Coronary artery (tissue), 2 donors: ENCODE results near the gene RHCG.

Source experiments
- DNase-seq: peaks from one replicate; pipeline ENCODE4 v3.0.0-alpha.2; 2017; ENCODE audit warnings: low spot score
- H3K27ac ChIP-seq, 2 donors: fragments of 200-600 bp; sonication (generic); one replicate each; pipeline ENCODE4 v1.5.1; 2016 to 2019
- H3K4me3 ChIP-seq: fragments of 200-600 bp; sonication (generic); 2 replicates; pipeline ENCODE4 v1.5.1; 2016; ENCODE audit warnings: mild to moderate bottlenecking, moderate library complexity
- TF ChIP-seq, protein P1 (sequence below): fragments of 200-600 bp; sonication (generic); IDR thresholded peaks from one replicate; pipeline ENCODE4 v1.5.1; 2019; ENCODE audit warnings: antibody characterized with exemption

RHCG gene

GRCh38 chr15:89496155-89497098, at the start of gene RHCG:
Gene RHCG, minus strand, starts transcription at chr15:89496583. Its CDS starts 39 bp downstream, at chr15:89496544.
- Histone ChIP-seq H3K4me3 (peak within 1 kb of the TSS; percentile 60), H3K27ac (no peak within 1 kb of the TSS)
- DNase-seq: peak; percentile 58
- TF ChIP-seq, protein P1, sequence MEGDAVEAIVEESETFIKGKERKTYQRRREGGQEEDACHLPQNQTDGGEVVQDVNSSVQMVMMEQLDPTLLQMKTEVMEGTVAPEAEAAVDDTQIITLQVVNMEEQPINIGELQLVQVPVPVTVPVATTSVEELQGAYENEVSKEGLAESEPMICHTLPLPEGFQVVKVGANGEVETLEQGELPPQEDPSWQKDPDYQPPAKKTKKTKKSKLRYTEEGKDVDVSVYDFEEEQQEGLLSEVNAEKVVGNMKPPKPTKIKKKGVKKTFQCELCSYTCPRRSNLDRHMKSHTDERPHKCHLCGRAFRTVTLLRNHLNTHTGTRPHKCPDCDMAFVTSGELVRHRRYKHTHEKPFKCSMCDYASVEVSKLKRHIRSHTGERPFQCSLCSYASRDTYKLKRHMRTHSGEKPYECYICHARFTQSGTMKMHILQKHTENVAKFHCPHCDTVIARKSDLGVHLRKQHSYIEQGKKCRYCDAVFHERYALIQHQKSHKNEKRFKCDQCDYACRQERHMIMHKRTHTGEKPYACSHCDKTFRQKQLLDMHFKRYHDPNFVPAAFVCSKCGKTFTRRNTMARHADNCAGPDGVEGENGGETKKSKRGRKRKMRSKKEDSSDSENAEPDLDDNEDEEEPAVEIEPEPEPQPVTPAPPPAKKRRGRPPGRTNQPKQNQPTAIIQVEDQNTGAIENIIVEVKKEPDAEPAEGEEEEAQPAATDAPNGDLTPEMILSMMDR: no peak

DNA sequence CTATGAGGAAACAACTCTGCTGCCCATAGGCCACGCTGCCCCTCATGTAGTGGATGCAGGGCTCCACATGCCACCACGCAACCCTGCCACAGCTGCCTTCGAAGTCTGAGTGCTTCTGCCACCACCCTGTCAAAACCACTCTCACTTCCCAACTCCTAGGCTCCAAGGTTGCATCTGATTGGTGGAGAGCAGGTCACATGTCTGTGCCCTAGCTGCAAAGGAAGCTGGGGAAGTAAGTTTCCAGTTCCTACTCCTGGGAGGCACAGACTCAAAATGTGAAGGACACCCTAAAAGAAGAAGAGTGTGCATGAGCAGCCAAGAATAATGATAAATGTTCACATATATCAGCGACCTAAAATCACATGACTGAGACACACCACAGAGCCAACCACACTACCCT, 47.0 kb upstream of the RHCG start:
- no peak for DNase-seq
- Histone ChIP-seq H3K27ac (no peak overlapping the region), H3K4me3 (no peak overlapping the region)
- TF ChIP-seq, protein P1: no peak

DNA sequence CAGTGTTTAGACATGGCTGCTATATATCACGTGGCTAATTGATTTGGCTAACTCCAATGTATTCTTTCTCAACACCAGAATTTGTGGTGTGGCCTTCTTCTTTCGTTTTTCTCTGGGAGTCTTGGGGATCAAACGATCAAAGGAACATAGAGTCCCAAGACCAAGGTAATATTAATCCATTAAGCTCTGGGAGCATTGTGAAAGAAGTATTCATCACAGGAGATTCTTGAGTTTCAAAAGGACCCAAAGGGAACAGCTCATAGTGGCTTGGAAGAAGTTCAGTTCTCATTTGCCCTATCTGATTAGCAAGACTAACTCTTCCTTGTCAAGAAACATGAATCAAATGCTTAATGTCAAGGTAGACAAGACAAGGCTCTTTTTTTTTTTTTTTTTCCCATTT, 46.0 kb upstream of the RHCG start:
- H3K27ac ChIP-seq: no peak overlapping the region
- H3K4me3 ChIP-seq: no peak overlapping the region
- DNase-seq: no peak
- TF ChIP-seq, protein P1: no peak

DNA sequence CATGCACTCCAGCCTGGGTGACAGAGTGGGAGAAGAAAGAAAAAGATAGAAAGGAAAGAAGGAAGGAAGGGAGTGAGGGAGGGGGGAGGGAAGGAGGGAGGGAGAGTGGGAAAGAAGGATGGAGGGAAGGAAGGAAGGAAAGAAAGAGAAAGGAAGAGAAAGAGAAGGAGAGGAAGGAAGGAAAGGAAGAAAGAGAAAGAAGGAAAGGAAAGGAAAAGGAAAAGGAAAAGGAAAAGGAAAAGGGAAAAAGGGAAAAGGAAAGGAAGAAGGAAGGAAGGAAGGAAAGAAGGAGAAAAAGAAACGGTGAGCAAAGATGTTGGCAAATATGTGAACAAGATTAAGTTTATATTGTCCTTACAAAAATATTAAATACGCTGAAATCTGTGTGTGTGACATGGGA, 42.6 kb upstream of the RHCG start:
- Histone ChIP-seq H3K27ac (no peak overlapping the region), H3K4me3 (no peak overlapping the region)
- TF ChIP-seq, protein P1: no peak
- no peak for DNase-seq

DNA sequence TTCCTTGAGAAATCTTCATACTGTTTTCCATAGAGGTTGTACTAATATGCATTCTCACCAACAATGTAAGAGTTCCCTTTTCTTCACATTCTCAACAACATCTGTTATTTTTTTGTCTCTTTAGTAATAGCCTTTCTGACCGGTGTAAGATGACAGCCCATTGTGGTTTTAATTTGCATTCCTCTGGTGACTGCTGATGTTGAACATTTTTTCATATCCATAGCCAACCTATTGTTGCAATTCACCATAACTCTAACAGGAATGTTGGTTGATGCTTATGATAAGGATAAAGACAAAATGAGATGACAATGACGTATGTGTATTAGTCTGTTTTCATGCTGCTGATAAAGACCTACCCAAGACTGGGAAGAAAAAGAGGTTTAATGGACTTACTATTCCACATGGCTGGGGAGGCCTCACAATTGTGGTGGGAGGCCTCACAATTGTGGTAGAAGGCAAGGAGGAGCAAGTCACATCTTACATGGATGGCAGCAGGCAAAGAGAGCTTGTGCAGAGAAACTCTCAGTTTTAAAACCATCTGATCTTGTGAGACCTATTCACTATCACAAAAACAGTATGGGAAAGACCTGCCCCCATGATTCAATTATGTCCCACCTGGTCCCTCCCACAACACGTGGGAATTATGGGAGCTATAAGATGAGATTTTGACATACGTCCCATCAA, 37.6 kb upstream of the RHCG start:
- DNase-seq: no peak
- Histone ChIP-seq H3K27ac (no peak overlapping the region), H3K4me3 (no peak overlapping the region)
- TF ChIP-seq, protein P1: no peak

- no peak for DNase-seq
- H3K27ac ChIP-seq: no peak overlapping the region
- TF ChIP-seq, protein P1: no peak
- H3K4me3 ChIP-seq: no peak overlapping the region
Measured at GRCh38 chr15:89531796-89532537, 35.6 kb upstream of the RHCG start.
